ENCODE data around the gene TMEM97. TPM values are rescaled to one million over a fixed set of nuclear protein-coding genes. Genes with fewer than 3 reads are reported as not detected.
A peak's percentile ranks its signal among the peaks of the same experiment; 100 is the strongest.

TMEM97 gene
- total and polyA plus RNA-seq, 9 of the 15 experiments (the other 6 are each of a cell fraction or from before 2014, with no cell fraction given) = 34.6 to 121 (median 76.0) TPM

DNA sequence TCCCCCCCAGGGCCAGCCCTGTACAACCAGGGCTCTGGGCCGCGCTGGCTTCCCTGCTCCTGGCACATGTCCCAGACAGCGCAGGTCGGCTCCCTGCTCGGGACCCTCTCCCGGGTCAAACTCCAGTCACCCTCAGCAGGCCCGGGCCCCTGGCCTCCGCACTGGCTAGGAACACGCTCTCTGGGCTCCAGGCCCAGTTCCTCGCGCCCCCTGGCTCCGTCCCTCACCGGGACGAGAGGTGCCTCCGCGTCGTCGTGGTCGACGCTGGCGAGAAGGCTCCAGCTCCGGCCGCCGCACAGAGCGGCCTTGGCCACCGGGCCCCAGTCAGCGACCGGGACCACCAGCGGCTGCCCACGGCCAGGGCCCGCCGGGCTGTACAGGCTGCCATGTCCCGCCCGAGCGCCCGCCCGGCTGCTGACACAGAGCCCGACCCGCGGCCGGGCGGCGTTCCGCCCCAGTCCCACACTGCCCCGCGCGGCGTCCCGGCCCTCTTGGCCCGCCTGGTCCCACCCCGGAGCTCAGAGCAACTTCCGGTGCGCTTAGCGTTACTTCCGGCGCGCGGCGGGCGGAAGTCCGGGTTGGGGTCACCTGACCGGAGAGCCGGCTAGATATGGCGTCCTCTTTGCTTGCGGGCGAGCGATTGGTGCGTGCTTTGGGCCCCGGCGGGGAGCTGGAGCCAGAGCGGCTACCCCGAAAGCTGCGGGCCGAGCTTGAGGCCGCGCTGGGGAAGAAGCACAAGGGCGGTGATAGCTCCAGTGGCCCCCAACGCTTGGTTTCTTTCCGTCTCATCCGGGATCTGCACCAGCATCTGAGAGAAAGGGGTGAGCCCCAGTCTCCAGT, 38.3 kb downstream of the TMEM97 start, which contains the start of gene POLDIP2 (continued):
- no peak for TF ChIP-seq POLR3G (IDR thresholded peaks at IDR 0.05; ENCODE audit: extremely low read depth, insufficient read length, insufficient replicate concordance)
- TF ChIP-seq ZBTB17 (CRISPR knock-in tag; IDR thresholded peaks at IDR 0.05) = no peak; the same call in none of the 2 replicates
- TF ChIP-seq, protein P1, sequence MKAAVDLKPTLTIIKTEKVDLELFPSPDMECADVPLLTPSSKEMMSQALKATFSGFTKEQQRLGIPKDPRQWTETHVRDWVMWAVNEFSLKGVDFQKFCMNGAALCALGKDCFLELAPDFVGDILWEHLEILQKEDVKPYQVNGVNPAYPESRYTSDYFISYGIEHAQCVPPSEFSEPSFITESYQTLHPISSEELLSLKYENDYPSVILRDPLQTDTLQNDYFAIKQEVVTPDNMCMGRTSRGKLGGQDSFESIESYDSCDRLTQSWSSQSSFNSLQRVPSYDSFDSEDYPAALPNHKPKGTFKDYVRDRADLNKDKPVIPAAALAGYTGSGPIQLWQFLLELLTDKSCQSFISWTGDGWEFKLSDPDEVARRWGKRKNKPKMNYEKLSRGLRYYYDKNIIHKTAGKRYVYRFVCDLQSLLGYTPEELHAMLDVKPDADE (conservative IDR thresholded peaks at IDR 0.05; ENCODE audit: control insufficient read depth, low read depth, low read length) = peak; percentile 80
- TF ChIP-seq SLC30A9 (CRISPR knock-in tag; IDR thresholded peaks at IDR 0.05) = no peak
- no peak for TF ChIP-seq PPARD (CRISPR knock-in tag; IDR thresholded peaks at IDR 0.05)
- peak; percentile 78 for TF ChIP-seq POLR2AphosphoS5 (IDR thresholded peaks at IDR 0.05; ENCODE audit: control insufficient read depth, insufficient read depth, low read depth, low read length)
- TF ChIP-seq, protein P2, sequence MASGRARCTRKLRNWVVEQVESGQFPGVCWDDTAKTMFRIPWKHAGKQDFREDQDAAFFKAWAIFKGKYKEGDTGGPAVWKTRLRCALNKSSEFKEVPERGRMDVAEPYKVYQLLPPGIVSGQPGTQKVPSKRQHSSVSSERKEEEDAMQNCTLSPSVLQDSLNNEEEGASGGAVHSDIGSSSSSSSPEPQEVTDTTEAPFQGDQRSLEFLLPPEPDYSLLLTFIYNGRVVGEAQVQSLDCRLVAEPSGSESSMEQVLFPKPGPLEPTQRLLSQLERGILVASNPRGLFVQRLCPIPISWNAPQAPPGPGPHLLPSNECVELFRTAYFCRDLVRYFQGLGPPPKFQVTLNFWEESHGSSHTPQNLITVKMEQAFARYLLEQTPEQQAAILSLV (tag; IDR thresholded peaks at IDR 0.05) = no peak
- TF ChIP-seq ZNF766 (CRISPR knock-in tag; conservative IDR thresholded peaks at IDR 0.05) = no peak
- TF ChIP-seq, protein P3, sequence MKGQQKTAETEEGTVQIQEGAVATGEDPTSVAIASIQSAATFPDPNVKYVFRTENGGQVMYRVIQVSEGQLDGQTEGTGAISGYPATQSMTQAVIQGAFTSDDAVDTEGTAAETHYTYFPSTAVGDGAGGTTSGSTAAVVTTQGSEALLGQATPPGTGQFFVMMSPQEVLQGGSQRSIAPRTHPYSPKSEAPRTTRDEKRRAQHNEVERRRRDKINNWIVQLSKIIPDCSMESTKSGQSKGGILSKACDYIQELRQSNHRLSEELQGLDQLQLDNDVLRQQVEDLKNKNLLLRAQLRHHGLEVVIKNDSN (CRISPR knock-in tag; IDR thresholded peaks at IDR 0.05) = peak; percentile 94
- TF ChIP-seq KDM1A (IDR thresholded peaks at IDR 0.05) = no peak
- TF ChIP-seq NR1H2 (CRISPR knock-in tag; IDR thresholded peaks at IDR 0.05) = no peak
- no peak for TF ChIP-seq HMGN3 (IDR thresholded peaks at IDR 0.05; ENCODE audit: borderline replicate concordance, extremely low read depth, insufficient read length, low read depth, low read length)
- TF ChIP-seq L3MBTL2 (IDR thresholded peaks at IDR 0.05) = peak; percentile 84
- no peak for TF ChIP-seq ZNF696 (CRISPR knock-in tag; conservative IDR thresholded peaks at IDR 0.05)
- TF ChIP-seq, protein P4, sequence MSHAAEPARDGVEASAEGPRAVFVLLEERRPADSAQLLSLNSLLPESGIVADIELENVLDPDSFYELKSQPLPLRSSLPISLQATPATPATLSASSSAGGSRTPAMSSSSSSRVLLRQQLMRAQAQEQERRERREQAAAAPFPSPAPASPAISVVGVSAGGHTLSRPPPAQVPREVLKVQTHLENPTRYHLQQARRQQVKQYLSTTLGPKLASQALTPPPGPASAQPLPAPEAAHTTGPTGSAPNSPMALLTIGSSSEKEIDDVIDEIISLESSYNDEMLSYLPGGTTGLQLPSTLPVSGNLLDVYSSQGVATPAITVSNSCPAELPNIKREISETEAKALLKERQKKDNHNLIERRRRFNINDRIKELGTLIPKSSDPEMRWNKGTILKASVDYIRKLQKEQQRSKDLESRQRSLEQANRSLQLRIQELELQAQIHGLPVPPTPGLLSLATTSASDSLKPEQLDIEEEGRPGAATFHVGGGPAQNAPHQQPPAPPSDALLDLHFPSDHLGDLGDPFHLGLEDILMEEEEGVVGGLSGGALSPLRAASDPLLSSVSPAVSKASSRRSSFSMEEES (CRISPR knock-in tag; IDR thresholded peaks at IDR 0.05) = peak; percentile 87
- TF ChIP-seq, protein P5, sequence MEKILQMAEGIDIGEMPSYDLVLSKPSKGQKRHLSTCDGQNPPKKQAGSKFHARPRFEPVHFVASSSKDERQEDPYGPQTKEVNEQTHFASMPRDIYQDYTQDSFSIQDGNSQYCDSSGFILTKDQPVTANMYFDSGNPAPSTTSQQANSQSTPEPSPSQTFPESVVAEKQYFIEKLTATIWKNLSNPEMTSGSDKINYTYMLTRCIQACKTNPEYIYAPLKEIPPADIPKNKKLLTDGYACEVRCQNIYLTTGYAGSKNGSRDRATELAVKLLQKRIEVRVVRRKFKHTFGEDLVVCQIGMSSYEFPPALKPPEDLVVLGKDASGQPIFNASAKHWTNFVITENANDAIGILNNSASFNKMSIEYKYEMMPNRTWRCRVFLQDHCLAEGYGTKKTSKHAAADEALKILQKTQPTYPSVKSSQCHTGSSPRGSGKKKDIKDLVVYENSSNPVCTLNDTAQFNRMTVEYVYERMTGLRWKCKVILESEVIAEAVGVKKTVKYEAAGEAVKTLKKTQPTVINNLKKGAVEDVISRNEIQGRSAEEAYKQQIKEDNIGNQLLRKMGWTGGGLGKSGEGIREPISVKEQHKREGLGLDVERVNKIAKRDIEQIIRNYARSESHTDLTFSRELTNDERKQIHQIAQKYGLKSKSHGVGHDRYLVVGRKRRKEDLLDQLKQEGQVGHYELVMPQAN (IDR thresholded peaks at IDR 0.05; ENCODE audit: borderline replicate concordance) = peak; percentile 91; the same call in 1 of the 2 replicates
- TF ChIP-seq HOXB6 (CRISPR knock-in tag; IDR thresholded peaks at IDR 0.05; ENCODE audit: borderline replicate concordance) = no peak
- TF ChIP-seq, protein P6, sequence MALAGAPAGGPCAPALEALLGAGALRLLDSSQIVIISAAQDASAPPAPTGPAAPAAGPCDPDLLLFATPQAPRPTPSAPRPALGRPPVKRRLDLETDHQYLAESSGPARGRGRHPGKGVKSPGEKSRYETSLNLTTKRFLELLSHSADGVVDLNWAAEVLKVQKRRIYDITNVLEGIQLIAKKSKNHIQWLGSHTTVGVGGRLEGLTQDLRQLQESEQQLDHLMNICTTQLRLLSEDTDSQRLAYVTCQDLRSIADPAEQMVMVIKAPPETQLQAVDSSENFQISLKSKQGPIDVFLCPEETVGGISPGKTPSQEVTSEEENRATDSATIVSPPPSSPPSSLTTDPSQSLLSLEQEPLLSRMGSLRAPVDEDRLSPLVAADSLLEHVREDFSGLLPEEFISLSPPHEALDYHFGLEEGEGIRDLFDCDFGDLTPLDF (CRISPR knock-in tag; IDR thresholded peaks at IDR 0.05) = peak; percentile 92
- peak; percentile 21 for TF ChIP-seq RBM25 (IDR thresholded peaks at IDR 0.05; ENCODE audit: low read depth, low read length, severe bottlenecking)

All from K562 (cell line).